Brain pericyte (primary cell): Measurements from ENCODE around the gene FAM20B.
"Not testable (repeated sequence)": the region's sequence is repeated elsewhere in the genome, so short reads cannot be mapped to it uniquely, and the experiment has no call there.

Experiments
- DNase-seq: peaks from one replicate; pipeline ENCODE4 v3.0.0-alpha.2; 2012; ENCODE audit warnings: low read depth, low spot score

Gene FAM20B

DNA sequence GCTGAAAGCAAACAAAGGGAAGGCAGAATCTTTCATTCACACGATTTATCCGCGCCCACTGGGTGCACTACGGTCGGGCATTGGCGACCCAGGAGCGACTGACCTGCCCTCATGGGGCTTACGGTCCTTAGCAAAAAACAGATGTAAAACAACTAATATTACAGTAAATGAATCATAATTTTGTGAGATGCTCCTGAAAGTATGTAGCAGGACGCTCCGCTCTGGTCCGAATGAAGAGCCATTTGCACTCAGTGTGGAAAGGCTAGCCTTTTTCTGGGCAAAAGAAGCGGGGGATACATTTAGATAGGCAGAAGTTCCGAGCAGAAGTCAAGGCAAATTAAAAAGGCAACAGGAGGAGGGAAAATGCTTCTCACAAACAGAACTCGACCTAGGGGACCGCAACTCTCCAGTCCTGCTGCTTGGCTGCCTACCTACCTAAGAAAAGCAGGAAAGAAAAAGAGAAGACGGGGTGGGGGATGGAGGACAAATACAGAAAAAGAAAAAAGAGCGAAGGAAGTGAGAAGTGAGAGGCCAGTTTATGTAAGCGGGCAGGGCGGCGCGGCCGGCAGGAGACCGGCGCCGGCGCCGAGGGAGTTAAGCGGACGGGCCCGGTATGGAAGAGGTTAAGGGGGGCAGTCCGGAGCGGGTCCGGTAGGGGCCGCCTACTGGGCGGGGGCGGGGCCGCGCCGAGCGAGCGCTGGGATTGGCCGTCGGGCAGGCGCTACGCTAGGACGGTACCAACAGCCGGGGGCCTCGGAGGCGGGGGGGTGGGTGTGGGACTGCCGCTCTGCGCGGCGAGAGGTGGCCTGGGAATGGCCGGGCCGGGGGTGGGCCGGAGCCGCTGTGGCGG, at the start of gene FAM20B:
Gene FAM20B (plus strand): TSS at position 770 of the 850 bp plus-strand sequence. CDS start 17,954 bp downstream, outside the sequence.
- peak; percentile 60 for DNase-seq

DNA sequence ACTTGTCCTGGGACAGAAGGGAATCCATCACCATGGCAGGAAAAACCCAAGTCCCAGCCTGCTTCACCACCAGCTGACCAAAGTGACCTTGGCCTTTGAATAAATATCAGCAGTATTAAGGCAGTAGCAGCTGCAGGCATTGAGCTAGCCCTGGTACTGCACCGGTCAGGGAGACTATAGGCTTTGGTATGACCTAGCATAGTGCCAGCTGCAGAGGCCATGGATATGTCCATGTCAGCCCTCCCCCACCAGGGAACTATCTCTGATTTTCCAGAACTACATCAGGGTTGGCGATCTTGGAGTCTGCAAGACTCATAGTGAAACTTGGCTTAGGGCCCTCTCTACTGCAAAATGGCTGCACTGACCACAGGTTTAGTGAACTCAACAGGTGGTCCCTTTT, 49.2 kb upstream of the FAM20B start:
- DNase-seq = no peak

- DNase-seq = no peak
Measured at GRCh38 chr1:178986204-178986603, 39.5 kb upstream of the FAM20B start.

DNA sequence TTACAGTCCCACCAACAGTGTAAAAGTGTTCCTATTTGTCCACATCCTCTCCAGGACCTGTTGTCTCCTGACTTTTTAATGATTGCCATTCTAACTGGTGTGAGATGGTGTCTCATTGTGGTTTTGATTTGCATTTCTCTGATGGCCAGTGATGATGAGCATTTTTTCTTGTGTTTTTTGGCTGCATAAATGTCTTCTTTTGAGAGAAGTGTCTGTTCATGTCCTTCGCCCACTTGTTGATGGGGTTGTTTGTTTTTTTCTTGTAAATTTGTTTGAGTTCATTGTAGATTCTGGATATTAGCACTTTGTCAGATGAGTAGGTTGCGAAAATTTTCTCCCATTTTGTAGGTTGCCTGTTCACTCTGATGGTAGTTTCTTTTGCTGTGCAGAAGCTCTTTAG, 37.5 kb upstream of the FAM20B start:
- not testable (repeated sequence) for DNase-seq

DNA sequence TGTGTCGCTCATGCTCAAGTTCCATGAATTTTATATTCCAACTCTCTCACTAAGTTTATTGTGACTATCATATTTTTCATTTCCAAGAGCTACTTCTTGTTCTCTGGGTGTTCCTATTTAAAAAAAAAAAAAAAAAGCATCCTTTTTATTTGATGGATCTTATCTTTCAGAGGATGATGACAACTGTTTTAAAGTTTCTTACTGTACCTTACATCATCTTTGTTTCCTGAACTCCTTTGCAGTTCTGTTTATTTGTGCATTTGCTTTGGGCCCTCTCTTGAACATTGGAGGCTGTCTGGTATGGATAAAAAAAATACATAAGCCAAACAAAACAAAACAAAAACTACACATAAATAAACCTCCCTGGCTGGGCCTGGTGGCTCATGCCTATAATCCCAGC, 32.1 kb upstream of the FAM20B start:
- no peak for DNase-seq

DNA sequence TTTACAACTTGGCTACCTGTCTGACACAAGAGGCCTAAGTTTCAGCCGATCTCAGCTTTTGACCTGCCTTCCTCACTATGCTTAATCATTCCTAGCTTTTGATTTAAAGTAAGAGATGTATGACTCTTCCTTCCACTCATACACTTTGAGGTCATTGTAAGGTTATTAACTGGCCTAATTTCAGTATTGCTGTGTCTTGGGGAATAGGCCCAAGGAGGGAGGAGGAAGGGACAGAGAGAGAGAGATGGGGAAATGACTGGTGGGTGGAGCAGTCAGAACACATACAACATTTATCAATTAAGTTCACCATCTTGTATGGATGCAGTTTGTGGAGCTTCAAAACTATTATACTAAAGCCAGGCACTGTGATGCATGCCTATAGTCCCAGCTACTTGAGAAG, 28.3 kb upstream of the FAM20B start:
- no peak for DNase-seq

GRCh38 chr1:178998295-178998694, 27.4 kb upstream of the FAM20B start:
- no peak for DNase-seq

DNA sequence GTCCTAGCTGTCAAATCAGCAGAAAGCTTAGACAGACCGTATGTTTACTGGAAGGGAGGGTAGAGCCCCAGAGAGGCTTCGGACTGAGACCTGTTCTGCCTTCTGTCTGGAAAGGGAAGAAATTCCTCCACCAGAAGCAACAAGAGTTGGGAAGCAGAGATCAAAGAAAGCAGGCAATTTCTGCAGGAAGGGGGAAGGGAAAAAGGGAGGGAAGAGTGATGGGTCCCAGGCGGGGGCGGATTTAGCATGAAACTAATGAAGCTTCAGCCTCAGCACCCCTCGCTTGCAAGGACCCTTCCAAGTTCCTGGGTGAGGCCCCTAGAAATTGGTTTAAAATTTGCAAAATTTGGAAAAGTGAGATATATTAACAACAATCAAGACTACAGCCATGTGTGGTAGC, 26.6 kb upstream of the FAM20B start:
- no peak for DNase-seq

- DNase-seq = no peak
Measured at GRCh38 chr1:179001451-179001850, 24.2 kb upstream of the FAM20B start.

- DNase-seq = not testable (repeated sequence)
Measured at GRCh38 chr1:179002064-179002463, 23.6 kb upstream of the FAM20B start.

DNA sequence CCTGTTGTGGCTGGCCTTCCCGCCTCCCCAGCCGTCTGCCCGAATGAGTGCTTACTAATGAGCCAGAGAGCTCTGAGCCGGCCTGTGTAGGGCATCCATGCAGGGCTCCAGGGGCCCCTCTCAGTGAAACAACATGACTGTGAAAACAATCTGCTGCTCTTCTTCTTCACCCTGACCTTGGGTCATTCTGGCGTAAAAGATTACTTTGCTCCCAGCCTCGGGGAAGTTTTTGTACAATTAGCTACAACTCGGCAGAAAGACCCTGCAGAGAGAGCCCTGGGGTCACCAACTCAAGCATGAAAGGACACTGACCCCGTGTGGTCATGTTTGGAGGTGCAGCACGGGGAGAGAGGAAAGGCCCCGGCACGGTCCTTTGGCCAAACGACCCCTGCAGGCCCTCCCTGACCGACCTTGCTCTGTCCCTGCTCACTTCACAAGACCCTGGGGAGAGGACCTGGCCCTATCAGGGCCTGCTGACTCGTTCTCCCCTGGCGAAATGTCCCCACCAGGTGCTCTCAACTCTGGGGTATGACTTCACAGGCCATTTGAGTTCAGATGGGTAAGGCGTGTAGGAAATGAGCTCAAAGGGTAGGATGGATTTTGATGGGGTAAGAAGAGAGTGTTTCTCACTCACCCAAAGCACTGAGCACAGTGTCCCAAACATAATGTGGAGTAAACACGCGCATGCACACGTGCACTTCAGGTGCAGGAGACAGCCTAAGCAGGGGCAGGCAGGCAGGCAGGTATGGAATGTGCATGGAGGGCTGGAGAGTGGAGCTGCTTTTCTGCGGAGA, 22.9 kb upstream of the FAM20B start:
- DNase-seq = peak; percentile 58

DNA sequence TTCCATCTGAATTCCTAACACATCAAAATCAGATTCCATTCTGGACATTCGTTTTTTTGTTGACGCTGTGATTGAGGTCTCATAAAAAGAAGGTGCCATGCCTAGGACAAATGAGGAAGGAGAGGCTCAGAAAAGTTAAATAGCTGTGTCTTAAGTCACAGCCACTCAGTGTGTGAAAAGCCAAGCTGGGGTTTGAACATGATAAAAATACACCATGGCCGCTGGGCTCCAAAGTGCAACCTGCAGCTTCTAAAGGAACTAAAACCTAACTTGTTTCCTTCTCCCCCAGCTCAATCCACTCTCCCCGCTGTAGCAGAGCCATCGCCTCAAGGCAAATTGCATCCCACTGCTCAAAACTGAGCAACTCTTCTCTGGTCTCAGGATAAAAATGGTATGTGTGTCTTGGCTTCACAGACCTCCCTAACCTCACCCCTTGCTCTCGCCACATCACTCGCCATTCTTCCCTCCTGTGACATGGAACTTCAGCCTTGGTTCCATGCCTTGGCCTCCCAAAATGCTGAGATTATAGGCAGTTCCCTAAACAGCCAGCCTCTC, 22.1 kb upstream of the FAM20B start:
- no peak for DNase-seq

DNA sequence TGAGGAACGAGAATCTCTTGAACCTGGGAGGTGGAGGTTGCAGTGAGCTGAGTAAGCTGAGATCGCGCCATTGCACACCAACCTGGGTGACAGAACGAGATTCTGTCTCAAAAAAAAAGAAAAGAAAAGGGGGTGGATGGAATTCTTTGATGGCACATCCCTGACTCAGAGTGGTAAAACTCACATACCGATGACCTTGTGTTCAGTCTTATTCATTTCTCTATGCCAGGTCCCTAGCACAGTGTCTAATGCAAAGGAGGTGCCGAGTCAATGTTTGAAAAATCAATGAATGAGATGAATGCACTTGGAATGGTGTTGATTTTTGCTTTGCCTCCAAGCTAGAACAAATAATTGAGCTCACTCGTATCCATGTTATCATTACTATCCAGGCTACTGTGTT, 18.5 kb upstream of the FAM20B start:
- no peak for DNase-seq

GRCh38 chr1:179010671-179011070, 15.0 kb upstream of the FAM20B start:
- DNase-seq = no peak

DNA sequence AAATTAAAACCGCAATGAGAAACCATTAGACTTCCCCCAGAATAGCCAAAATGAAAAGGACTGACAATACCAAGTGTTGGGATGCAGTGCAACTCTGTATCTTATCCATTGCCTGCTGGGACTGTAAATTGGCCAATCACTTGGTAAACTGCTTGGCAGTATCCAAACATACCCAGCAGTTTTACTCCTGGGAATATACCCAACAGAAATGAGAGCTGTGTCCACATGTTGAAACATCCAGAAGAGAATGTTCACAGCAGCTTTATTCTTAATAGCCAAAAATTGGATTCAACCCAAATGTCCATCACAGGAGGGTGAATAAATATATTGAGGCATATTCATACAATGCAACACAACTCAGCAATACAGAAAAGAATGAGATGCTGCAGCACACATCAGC, 13.7 kb upstream of the FAM20B start:
- DNase-seq = no peak

- DNase-seq = no peak
Measured at GRCh38 chr1:179014123-179014522, 11.6 kb upstream of the FAM20B start.

- no peak for DNase-seq
Measured at GRCh38 chr1:179015396-179015795, 10.3 kb upstream of the FAM20B start.

DNA sequence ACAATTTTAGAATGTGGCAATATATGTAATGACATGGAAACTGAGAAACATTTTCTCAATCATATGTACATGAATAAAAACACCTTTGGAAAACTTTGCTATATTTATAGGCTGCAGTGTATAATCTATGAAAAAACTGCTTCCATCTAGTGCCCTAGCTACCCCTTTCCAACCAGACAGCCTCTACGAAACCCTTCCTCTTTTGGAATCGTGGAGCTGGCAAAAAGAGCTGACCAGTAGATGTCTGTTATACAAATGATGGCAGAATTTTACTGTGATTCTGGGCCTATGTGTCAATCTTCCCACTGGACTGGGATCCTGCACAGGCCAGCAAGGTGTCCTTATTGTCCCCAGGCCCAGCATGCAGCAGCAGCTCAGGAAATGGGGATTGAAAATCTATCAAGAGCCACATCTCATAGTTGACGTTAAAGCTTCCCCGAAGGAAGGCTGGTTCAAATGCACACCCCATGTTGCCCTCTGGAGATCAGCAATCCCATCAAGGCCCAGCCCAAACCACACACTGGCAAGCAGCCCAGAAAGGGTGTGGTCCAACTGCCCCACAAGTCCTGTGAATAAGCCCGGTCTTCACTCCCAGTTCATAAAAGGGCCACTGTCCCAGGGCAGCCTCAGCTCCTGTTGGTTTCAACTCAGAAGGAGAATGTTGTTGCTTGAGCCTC, 8.8 kb upstream of the FAM20B start:
- DNase-seq = peak; percentile 62

DNA sequence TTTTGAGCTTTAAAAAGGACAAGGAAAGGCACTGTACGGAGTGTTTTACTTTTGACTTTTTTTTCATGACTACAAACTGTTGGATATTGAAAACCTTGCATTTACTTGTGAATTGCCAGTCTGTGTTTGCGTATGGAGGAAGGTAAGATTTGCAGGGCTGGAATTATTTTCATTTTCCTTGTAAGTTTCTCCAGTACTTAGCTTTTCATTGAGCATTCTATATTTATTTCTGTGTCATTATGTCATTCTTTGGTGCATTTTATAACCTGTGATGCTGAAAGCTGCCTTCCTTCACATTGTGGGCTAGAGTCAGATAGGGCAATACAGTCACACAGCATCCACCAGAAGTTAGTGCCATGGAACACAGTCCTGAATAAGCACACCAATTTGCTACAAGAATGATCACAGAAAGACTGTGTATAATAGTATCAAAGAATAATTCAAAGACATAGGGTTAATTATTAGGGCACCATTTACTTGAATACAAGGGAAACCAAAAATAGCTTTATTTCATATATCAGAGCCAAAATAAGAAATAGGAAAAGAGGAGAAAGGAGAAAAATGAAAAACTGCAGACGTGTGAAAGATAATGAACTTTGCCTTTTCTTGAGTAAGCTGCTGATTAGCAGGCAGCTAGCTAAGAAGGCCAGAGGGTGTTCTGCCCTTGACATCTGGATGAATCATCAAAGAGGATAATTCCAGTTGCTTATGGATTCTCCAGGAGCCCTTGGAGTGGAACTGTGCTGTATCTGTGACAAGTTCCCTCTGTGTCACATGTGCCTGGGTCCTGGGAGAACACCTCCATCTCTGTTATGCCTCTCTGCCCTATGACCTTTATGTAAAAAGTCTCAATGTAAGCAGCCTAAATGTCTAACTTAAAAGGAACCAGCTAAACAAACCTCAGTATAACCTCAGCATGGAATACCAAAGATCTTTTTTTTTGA, 8.0 kb upstream of the FAM20B start:
- DNase-seq = no peak

DNA sequence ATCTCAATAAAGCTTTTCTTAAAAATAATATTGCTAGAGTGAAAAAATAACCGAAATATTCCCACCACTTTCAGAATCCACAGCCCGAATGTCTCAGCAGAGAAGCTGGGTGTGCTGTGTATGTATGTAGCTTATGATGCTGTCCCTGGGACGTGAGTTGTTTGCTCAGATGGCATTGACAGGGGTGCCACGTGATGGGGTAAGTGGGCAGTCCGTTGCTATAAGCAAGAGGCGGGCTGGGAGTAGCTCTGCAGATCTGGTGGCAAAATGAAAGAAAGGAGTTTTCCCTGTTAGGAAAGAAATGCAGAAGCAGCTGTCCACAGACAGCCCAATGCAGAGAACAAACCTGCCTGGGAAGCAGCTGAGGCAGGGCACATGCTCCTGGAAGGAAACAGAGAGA, 3.8 kb upstream of the FAM20B start:
- DNase-seq = peak; percentile 36
